Globus pallidus (tissue), 1 donor: ENCODE measurements around the gene FMN2.
"Not testable (repeated sequence)": the region's sequence is repeated elsewhere in the genome, so short reads cannot be mapped to it uniquely, and the experiment has no call there.

Experiments
- DNase-seq: peaks from one replicate; pipeline ENCODE4 v3.0.0-alpha.2; 2015; ENCODE audit warnings: low spot score

FMN2 gene

GRCh38 chr1:240138867-240139266 is 47.2 kb downstream of the FMN2 start:
- no peak for DNase-seq

GRCh38 chr1:240139511-240139910 is 47.8 kb downstream of the FMN2 start:
- DNase-seq: no peak

DNA sequence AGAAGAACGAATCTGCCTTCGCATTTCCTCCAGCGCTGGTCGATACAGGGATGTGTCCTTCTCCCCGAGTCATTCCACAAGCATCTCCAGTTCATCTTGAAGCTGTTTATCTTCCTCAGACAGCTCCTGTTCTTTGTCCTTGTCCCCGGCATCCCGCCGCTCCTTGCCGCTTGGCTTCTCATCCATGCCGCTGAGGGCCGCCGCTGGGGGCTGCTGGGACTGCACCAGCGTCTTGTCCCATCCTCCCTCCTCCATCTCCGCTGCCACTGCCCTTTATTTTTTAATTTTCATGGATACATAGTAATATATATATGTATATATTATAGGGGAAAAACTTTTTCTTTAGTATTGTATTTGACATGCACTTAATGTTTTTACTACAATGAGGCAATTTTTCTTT is 53.4 kb downstream of the FMN2 start:
- no peak for DNase-seq

DNA sequence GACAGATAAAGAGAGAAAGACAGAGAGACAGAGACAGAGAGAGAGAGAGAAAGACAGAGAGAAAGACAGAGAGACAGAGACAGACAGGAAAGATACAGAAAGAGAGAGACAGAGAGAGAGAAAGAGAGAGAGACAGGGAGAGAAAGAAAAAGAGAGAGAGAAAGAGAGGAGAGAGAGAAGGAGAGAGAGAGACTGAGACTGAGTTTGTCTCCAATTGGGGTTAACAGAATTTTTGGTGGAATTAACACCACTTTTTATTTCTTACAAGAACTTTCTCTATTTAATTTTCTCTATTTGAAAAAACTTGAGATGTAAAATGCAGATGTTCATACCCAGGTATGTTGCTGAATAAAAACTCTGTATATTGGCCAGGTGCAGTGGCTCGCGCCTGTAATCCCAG is 56.6 kb downstream of the FMN2 start:
- no peak for DNase-seq

GRCh38 chr1:240149484-240150094 is 57.9 kb downstream of the FMN2 start:
- peak; percentile 30 for DNase-seq

- DNase-seq: no peak
These were observed 59.6 kb downstream of the FMN2 start for GRCh38 chr1:240151136-240151735.

GRCh38 chr1:240152611-240153297 is 61.1 kb downstream of the FMN2 start:
- DNase-seq: no peak

DNA sequence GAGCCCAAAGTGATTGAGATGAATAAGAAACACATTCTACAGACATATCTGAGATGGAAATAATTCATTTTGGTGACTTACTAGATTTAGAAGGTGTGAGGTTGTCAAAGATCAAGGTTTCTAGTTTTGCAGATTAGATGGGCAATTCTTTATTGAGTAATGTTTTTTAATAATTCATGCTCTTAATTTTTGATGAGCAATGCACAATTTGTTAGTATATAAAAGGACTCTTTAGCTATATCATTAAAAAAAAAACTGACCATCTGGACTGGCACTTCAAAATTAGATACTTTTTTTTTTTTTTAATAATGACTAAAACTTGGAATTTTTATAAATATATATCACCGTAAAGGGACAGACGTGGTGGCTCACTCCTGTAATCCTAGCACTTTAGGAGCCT is 63.9 kb downstream of the FMN2 start:
- no peak for DNase-seq

GRCh38 chr1:240164742-240165141 is 73.1 kb downstream of the FMN2 start:
- no peak for DNase-seq

DNA sequence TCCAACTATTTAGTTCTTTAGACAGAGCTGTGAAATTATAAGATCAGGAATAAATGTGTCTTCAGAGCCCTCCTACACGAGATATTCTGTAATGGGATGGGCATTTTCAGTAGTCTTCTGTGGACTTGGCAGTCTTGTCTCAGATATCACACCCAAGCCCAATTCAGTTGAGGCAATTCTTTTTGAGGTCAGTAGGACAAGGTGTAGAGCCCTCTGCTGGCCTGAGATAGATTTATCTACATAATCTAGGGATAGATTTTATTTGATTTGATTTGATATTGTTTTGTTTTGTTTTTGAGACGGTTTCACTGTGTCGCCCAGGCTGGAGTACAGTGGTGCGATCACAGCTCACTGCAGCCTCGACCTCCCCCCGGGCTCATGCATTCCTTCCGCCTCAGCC is 77.5 kb downstream of the FMN2 start:
- no peak for DNase-seq

GRCh38 chr1:240170266-240170665 is 78.6 kb downstream of the FMN2 start:
- no peak for DNase-seq

GRCh38 chr1:240170806-240171205 is 79.1 kb downstream of the FMN2 start:
- no peak for DNase-seq

DNA sequence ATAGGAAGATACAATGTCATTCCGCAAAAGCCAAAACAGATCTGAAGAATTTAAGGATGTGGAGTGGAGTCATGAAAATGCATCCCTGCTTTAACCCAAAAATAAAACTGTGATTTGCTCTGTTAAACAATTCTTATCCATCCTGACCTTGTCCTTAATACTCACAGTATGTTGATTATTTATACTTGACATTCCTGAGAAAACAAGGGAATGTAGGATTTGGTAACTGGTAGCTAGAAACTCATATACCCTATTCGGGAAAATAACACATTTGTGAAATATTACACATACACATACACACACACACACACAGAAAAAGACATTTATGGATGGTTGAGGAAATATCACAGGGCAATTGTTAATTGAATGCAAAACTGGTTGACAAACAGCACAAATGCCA is 80.2 kb downstream of the FMN2 start:
- DNase-seq: no peak

GRCh38 chr1:240173836-240174235 is 82.2 kb downstream of the FMN2 start:
- no peak for DNase-seq

GRCh38 chr1:240174734-240175133 is 83.1 kb downstream of the FMN2 start:
- no peak for DNase-seq

- DNase-seq: peak; percentile 47
These were observed 86.7 kb downstream of the FMN2 start for GRCh38 chr1:240178366-240178765.

GRCh38 chr1:240184682-240185081 is 93.0 kb downstream of the FMN2 start:
- not testable (repeated sequence) for DNase-seq

- DNase-seq: peak; percentile 23
These were observed 96.5 kb downstream of the FMN2 start for GRCh38 chr1:240188139-240188538.

- DNase-seq: no peak
These were observed 97.8 kb downstream of the FMN2 start for GRCh38 chr1:240189386-240189989.

GRCh38 chr1:240190881-240191401 is 99.3 kb downstream of the FMN2 start:
- peak; percentile 18 for DNase-seq

GRCh38 chr1:240192851-240193250 is 101.2 kb downstream of the FMN2 start:
- no peak for DNase-seq

DNA sequence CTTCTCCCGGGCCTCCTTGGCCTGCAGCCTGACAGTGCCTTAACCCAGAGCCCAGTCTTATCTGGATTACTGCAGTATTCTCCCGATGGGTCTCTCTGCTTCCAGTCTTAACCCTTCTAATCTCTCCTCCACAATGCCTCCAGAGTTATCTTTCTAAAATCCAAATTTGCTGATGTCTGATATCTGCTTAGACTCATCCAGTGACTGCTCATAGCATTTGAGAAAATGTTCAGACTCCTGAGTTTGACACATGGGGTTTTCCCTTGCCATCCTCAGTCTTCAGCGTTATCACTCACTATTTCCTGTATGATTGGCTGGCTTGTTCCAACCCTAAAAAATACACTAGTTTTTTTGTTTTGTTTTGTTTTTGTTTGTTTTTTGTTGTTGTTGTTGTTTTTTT is 102.0 kb downstream of the FMN2 start:
- no peak for DNase-seq

DNA sequence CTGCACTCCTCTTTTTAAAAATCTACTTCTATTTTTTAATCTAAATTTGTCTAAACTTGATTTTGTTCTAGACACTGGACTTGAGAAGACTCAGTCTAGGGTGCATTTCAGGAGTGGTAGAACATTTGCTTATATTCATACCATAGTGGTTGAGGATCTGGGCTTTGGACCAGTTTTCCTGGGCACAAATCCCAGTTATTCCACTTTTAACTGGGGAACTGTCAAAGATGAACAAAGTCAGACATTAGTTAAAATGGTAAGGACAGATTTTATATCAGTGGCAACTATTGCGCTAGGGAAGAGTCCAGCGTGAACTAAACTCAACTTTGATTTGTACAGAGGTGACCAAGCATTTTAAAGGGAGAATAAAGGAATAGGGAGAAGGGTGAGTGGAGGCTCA is 102.4 kb downstream of the FMN2 start:
- DNase-seq: no peak
